ENCODE results near the gene DLGAP4. TPM values are rescaled to one million over a fixed set of nuclear protein-coding genes. Genes with fewer than 3 reads are reported as not detected.

The DLGAP4 gene
- total RNA-seq, 1 donor from 2014 or later = 199 TPM

DNA sequence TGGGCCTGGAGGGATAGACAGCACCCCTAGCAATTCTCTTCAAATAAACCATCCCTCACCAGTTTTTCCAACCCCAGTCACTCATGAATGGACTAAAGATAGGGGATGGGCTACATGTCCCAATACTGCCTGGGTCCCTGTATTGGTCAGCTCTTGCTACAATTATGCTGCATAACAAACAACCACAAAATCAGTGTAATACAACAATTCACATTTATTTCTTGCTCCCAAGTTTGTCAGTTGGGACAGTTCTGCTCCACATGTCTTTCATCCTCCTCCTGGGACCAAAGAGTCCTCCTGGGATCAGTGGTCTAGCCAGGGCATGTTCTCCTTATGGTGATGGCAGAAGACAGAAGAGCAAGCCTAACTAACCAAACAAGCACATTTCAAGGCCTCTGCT lies 143.5 kb downstream of the DLGAP4 start:
- H3K36me3 Mint-ChIP-seq (ENCODE audit: unreplicated experiment) = no peaks in the 10 kb centered on the region
- TF ChIP-seq, protein P1, sequence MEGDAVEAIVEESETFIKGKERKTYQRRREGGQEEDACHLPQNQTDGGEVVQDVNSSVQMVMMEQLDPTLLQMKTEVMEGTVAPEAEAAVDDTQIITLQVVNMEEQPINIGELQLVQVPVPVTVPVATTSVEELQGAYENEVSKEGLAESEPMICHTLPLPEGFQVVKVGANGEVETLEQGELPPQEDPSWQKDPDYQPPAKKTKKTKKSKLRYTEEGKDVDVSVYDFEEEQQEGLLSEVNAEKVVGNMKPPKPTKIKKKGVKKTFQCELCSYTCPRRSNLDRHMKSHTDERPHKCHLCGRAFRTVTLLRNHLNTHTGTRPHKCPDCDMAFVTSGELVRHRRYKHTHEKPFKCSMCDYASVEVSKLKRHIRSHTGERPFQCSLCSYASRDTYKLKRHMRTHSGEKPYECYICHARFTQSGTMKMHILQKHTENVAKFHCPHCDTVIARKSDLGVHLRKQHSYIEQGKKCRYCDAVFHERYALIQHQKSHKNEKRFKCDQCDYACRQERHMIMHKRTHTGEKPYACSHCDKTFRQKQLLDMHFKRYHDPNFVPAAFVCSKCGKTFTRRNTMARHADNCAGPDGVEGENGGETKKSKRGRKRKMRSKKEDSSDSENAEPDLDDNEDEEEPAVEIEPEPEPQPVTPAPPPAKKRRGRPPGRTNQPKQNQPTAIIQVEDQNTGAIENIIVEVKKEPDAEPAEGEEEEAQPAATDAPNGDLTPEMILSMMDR (IDR thresholded peaks at IDR 0.05; ENCODE audit: partially characterized antibody, unreplicated experiment) = no peak

GRCh38 chr20:36454332-36454697 lies 148.2 kb downstream of the DLGAP4 start:
- Mint-ChIP-seq H3K27ac (ENCODE audit: unreplicated experiment) (no peak overlapping the region), H3K9me3 (ENCODE audit: unreplicated experiment) (peaks cover 4% of the 10 kb centered on the region), H3K4me3 (ENCODE audit: unreplicated experiment) (no peak overlapping the region), H3K4me1 (ENCODE audit: low read depth, unreplicated experiment) (peaks cover 3% of the 10 kb centered on the region), H3K36me3 (ENCODE audit: unreplicated experiment) (no peaks in the 10 kb centered on the region), H3K27me3 (ENCODE audit: unreplicated experiment) (peaks cover 2% of the 10 kb centered on the region)
- TF ChIP-seq, protein P1 (IDR thresholded peaks at IDR 0.05; ENCODE audit: partially characterized antibody, unreplicated experiment) = no peak
- no peak for DNase-seq

More for the DNA sequence above, 143.5 kb downstream of the DLGAP4 start:
- H3K4me3 Mint-ChIP-seq (ENCODE audit: unreplicated experiment) = no peak overlapping the region
- no peak overlapping the region for H3K27ac Mint-ChIP-seq (ENCODE audit: unreplicated experiment)
- peaks cover 7% of the 10 kb centered on the region for H3K27me3 Mint-ChIP-seq (ENCODE audit: unreplicated experiment)
- no peak for DNase-seq
- peaks cover 3% of the 10 kb centered on the region for H3K4me1 Mint-ChIP-seq (ENCODE audit: low read depth, unreplicated experiment)
- no peaks in the 10 kb centered on the region for H3K9me3 Mint-ChIP-seq (ENCODE audit: unreplicated experiment)

DNA sequence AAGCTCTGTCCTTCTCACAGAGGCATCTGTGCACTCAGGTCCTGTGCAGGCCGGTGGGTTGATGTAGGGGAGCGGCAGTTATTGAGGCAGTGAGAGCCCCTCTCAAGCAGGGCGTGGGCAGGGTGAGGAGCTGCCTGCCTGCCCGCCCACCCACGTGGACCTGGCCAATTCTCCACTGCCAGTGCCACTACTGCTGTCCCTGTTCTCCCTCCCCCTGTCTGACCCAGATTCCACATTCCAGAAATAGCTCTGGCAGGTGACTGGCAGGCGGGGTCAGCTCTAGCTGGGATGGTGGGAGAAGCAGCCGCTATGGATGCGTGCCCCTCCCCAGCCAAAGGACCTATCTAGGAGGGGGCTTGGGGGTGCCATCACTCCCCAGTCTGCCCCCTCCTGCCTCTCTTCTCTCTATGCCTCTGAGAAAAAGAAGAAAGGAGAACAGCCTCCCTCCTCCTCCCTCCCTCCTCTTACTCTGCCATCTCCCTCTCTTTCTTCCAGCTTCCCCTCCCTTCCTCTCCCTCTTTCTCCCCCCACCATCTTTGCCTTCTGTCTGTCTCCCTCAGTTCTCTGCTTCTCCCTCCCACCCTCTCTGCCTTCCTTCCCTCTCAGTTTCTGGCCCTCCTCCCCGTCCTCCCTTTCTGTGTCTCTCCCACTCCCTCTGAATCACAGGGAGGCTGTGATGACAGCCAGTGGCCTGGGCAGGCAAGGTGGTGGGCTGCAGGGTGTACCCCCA lies 148.7 kb downstream of the DLGAP4 start:
- TF ChIP-seq, protein P1 (IDR thresholded peaks at IDR 0.05; ENCODE audit: partially characterized antibody, unreplicated experiment) = no peak
- peaks cover 2% of the 10 kb centered on the region for H3K27me3 Mint-ChIP-seq (ENCODE audit: unreplicated experiment)
- H3K36me3 Mint-ChIP-seq (ENCODE audit: unreplicated experiment) = no peaks in the 10 kb centered on the region
- peaks cover 3% of the 10 kb centered on the region for H3K4me1 Mint-ChIP-seq (ENCODE audit: low read depth, unreplicated experiment)
- H3K27ac Mint-ChIP-seq (ENCODE audit: unreplicated experiment) = no peak overlapping the region
- DNase-seq = no peak
- H3K9me3 Mint-ChIP-seq (ENCODE audit: unreplicated experiment) = peaks cover 4% of the 10 kb centered on the region
- no peak overlapping the region for H3K4me3 Mint-ChIP-seq (ENCODE audit: unreplicated experiment)

DNA sequence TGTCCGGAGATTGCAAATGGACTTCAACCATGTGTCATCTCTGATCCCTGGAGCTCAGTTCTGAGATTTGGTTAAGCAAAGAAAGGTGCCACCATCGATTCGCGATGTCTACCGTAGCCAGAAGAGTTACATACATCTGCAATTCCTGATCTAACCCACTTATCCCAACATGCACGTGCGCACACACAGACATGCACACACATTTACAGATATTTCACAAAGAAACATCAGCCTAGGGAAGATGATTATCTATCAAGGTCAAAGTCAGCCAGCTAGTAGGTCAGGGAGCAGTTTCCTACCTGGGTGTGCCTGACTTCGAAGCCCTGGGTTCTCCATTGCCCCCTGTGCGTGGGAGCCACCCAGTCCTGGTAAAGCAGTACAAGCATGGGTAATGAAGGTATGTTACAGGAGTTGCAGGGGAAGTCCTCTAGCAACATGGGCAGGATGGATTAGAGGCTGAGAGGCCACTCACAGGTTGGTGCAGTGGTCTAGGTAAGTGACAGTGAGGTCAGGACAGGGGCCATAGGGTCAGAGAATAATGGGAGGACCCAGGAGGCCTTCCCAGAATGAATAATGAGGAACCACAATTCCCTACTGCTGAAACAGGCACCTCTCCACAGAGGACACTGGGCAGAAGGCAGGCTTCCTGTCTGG lies 150.0 kb downstream of the DLGAP4 start:
- H3K4me3 Mint-ChIP-seq (ENCODE audit: unreplicated experiment) = no peak overlapping the region
- peaks cover 3% of the 10 kb centered on the region for H3K27me3 Mint-ChIP-seq (ENCODE audit: unreplicated experiment)
- H3K9me3 Mint-ChIP-seq (ENCODE audit: unreplicated experiment) = peaks cover 9% of the 10 kb centered on the region
- peaks cover 3% of the 10 kb centered on the region for H3K4me1 Mint-ChIP-seq (ENCODE audit: low read depth, unreplicated experiment)
- TF ChIP-seq, protein P1 (IDR thresholded peaks at IDR 0.05; ENCODE audit: partially characterized antibody, unreplicated experiment) = no peak
- no peak overlapping the region for H3K27ac Mint-ChIP-seq (ENCODE audit: unreplicated experiment)
- H3K36me3 Mint-ChIP-seq (ENCODE audit: unreplicated experiment) = no peaks in the 10 kb centered on the region
- DNase-seq = no peak
